ENCODE data around the gene PARP9.
"Not testable (repeated sequence)": the region's sequence is repeated elsewhere in the genome, so short reads cannot be mapped to it uniquely, and the experiment has no call there.

PARP9 gene

GRCh38 chr3:122582390-122582789, 18.3 kb upstream of the PARP9 start:
- no peak for ATAC-seq
- peaks cover 32% of the 10 kb centered on the region for H3K4me1 Mint-ChIP-seq

GRCh38 chr3:122581622-122582021, 17.5 kb upstream of the PARP9 start:
- Mint-ChIP-seq H3K4me3 (no peak overlapping the region), H3K9me3 (peaks cover 16% of the 10 kb centered on the region), H3K27ac (no peak overlapping the region), H3K4me1 (peaks cover 34% of the 10 kb centered on the region), H3K36me3 (peaks cover 13% of the 10 kb centered on the region)
- DNase-seq (ENCODE audit: low spot score in 2 of 2), result no peak
- no peak for ATAC-seq

More at GRCh38 chr3:122582390-122582789, 18.3 kb upstream of the PARP9 start:
- no peak for DNase-seq (ENCODE audit: low spot score in 2 of 2)
- no peak overlapping the region for H3K27ac Mint-ChIP-seq
- peaks cover 13% of the 10 kb centered on the region for H3K36me3 Mint-ChIP-seq
- H3K4me3 Mint-ChIP-seq, result no peak overlapping the region
- H3K9me3 Mint-ChIP-seq, result peaks cover 16% of the 10 kb centered on the region

DNA sequence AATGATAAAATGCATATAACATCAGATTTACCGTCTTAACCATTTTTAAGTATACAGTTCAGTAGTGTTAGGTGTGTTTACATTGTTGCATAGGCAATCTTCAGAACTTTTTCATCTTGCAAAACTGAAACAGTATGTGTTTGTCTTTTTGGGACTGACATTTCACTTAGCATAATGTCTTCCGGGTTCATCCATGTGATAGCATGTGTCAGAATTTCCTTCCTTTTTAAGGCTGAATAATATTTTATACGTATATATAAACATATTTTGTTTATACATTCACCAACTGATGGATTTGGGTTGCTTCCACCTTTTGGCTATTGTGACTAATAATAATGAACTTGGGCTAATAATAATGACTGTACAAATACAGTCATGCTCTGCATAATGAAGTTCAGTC, 16.4 kb upstream of the PARP9 start:
- no peak overlapping the region for H3K27ac Mint-ChIP-seq

DNA sequence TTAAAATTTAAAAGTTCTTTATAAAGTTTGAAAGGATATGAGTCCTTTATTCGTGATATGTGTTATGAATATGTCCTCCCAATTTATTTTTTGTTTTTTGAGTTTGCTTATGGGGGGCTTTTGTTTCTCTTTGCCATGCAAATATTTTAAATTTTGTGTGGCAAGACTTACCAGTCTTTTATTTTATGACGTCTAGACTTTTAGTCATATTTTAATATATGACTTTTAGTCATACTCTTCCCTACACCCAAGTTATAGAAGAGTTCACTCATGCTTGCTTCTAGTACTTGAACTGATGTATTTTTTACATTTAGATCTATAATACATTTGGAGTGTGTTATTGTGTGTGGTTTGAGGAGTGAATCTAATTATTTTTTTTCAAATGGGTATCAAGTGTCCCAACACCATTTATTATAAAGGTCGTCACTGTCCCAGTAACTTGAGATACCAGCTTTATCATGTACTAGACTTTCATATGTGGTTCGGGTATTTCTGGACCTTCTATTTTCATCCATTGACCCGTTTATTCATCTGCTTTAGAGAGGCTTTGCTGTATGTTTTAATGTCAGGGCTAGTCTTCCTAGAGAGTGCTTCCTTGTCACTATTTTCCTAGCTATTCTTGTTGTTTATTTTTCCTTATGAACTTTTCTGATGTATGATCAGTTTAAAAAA, 14.1 kb upstream of the PARP9 start:
- Mint-ChIP-seq H3K4me3 (peak overlapping the region; percentile 92), H3K27ac (peak overlapping the region; percentile 98), H3K9me3 (peaks cover 13% of the 10 kb centered on the region), H3K4me1 (peaks cover 40% of the 10 kb centered on the region), H3K36me3 (peaks cover 30% of the 10 kb centered on the region)
- ATAC-seq (peak; percentile 54), DNase-seq (ENCODE audit: low spot score in 2 of 2) (no peak)

More for the DNA sequence above, 16.4 kb upstream of the PARP9 start:
- H3K36me3 Mint-ChIP-seq, result peaks cover 22% of the 10 kb centered on the region
- peaks cover 37% of the 10 kb centered on the region for H3K4me1 Mint-ChIP-seq
- no peak for DNase-seq (ENCODE audit: low spot score in 2 of 2)
- ATAC-seq, result no peak
- H3K9me3 Mint-ChIP-seq, result peaks cover 16% of the 10 kb centered on the region
- no peak overlapping the region for H3K4me3 Mint-ChIP-seq

- peak within 1 kb of the TSS; percentile 92 for H3K4me3 Mint-ChIP-seq
- peak; percentile 57 for ATAC-seq
- peaks cover 10% of the 10 kb centered on the region for H3K9me3 Mint-ChIP-seq
Measured at GRCh38 chr3:122577409-122578031, 13.4 kb upstream of the PARP9 start, which contains the start of gene PARP15. PARP15 (plus strand) TSS chr3:122577650; CDS start chr3:122577668, 18 bp downstream.

DNA sequence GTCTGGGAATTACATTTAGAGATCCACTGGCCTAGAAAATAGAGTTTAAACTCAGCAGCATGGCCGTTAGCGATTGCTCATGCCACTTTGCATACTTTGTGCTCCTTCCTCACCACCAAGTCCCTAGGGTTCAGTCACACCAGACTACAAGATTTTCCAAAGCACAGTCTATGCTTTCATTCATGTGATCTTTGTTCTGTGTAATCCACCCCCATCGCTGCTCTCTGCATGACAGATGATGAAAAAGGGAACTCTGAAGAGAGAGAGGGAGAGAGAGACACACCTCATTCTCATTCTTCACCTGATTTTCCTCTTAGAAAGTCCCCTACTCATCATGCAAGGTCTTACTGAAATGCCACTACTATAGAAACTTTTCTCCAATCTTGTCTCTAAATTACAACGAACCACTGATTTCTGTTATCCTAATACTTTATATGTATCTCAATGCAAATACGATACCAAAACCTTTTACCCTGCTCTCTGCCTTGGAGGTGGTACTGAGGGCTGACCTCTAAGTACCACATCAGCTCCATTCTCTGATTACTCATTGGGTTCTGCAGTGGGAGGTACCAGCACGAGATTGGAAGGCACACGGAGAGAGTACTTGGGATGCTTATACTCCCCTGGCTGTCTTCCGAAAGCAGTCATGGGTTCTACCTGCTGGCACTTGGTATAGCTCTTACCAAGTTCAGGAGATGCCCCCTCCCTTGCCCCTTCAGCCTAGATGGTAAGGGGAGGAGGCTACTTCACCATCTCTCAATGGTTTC, 12.3 kb upstream of the PARP9 start:
- DNase-seq (ENCODE audit: low spot score in 2 of 2) (no peak), ATAC-seq (peak; percentile 84)
- Mint-ChIP-seq H3K27ac (peak overlapping the region; percentile 98), H3K4me3 (peak overlapping the region; percentile 92), H3K4me1 (peaks cover 44% of the 10 kb centered on the region), H3K9me3 (peaks cover 2% of the 10 kb centered on the region), H3K36me3 (peaks cover 38% of the 10 kb centered on the region)

More at GRCh38 chr3:122577409-122578031, 13.4 kb upstream of the PARP9 start, which contains the start of gene PARP15:
- peaks cover 47% of the 10 kb centered on the region for H3K4me1 Mint-ChIP-seq
- H3K27ac Mint-ChIP-seq, result peak within 1 kb of the TSS; percentile 98
- H3K36me3 Mint-ChIP-seq, result peaks cover 30% of the 10 kb centered on the region
- DNase-seq (ENCODE audit: low spot score in 2 of 2), result peak; percentile 36 to 70

- no peaks in the 10 kb centered on the region for H3K9me3 Mint-ChIP-seq
- DNase-seq (ENCODE audit: low spot score in 2 of 2), result peak in 1 of 2 donors; percentile 58
- H3K36me3 Mint-ChIP-seq, result peaks cover 66% of the 10 kb centered on the region
- peaks cover 55% of the 10 kb centered on the region for H3K4me1 Mint-ChIP-seq
- peak overlapping the region; percentile 15 for H3K27ac Mint-ChIP-seq
- H3K4me3 Mint-ChIP-seq, result no peak overlapping the region
- peak; percentile 73 for ATAC-seq
Measured at GRCh38 chr3:122572940-122573412, 8.9 kb upstream of the PARP9 start.

DNA sequence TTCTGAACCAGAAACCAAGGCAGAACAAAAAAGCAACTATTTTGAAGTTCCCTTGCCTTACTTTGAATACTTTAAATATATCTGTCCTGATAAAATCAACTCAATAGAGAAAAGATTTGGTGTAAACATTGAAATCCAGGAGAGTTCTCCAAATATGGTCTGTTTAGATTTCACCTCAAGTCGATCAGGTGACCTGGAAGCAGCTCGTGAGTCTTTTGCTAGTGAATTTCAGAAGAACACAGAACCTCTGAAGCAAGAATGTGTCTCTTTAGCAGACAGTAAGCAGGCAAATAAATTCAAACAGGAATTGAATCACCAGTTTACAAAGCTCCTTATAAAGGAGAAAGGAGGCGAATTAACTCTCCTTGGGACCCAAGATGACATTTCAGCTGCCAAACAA, 4.7 kb upstream of the PARP9 start:
- Mint-ChIP-seq H3K36me3 (peaks cover 86% of the 10 kb centered on the region), H3K4me1 (peaks cover 58% of the 10 kb centered on the region), H3K27ac (peak overlapping the region; percentile 86), H3K4me3 (no peak overlapping the region), H3K9me3 (no peaks in the 10 kb centered on the region)
- ATAC-seq (no peak), DNase-seq (ENCODE audit: low spot score in 2 of 2) (no peak)

- Mint-ChIP-seq H3K27ac (peak overlapping the region; percentile 86), H3K4me1 (peaks cover 59% of the 10 kb centered on the region), H3K36me3 (peaks cover 80% of the 10 kb centered on the region)
- not testable (repeated sequence) for DNase-seq (ENCODE audit: low spot score in 2 of 2); H3K9me3 Mint-ChIP-seq; H3K4me3 Mint-ChIP-seq; ATAC-seq
Measured at GRCh38 chr3:122568131-122568530, 4.0 kb upstream of the PARP9 start.

DNA sequence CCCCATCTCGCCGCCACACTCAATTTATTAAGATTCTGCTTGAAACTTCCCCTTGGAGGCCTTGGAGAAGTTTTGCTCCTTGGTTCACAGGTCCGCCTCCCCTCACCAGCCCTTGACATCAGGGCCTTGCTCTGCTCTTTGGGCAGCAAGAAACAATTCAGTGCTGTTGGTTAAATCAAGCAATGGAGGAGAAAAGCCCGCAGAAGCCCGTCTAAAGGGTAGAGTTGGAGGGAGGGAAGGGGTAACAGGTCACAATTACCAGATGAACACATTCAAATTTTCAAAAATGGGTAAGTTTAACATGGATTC, 429 bp downstream of the PARP9 start:
- Mint-ChIP-seq H3K4me1 (peaks cover 75% of the 10 kb centered on the region), H3K27ac (peak overlapping the region; percentile 97), H3K9me3 (no peaks in the 10 kb centered on the region), H3K36me3 (peaks cover 60% of the 10 kb centered on the region), H3K4me3 (peak overlapping the region; percentile 83)
- ATAC-seq (no peak), DNase-seq (ENCODE audit: low spot score in 2 of 2) (no peak)

- no peak for DNase-seq (ENCODE audit: low spot score in 2 of 2)
- ATAC-seq, result no peak
- peaks cover 60% of the 10 kb centered on the region for H3K36me3 Mint-ChIP-seq
- H3K9me3 Mint-ChIP-seq, result no peaks in the 10 kb centered on the region
- peaks cover 69% of the 10 kb centered on the region for H3K4me1 Mint-ChIP-seq
- peak overlapping the region; percentile 83 for H3K4me3 Mint-ChIP-seq
- peak overlapping the region; percentile 97 for H3K27ac Mint-ChIP-seq
Measured at GRCh38 chr3:122562923-122563716, 980 bp downstream of the PARP9 start.

DNA sequence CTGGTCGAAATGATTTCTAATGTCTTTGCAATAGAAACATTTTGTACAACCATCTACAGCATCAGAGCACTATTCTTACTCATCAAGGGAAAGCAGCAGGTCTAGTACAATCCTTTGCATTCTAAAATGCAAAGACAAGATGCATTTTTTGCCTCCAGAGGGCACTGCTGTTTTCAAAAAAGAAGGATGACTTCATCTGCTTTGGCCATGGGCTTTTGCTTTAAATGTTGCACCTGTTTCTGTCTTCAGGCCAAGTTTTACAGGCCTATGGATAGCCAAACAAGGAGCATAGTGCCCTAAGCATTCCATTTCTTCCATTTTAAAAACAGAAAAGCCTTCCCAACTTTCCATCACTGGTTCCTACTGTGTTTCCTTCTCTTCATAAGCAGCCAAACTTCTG, 3.4 kb downstream of the PARP9 start:
- H3K9me3 Mint-ChIP-seq, result no peaks in the 10 kb centered on the region
- H3K27ac Mint-ChIP-seq, result peak overlapping the region; percentile 80
- peak; percentile 62 for ATAC-seq
- H3K36me3 Mint-ChIP-seq, result peaks cover 60% of the 10 kb centered on the region
- DNase-seq (ENCODE audit: low spot score in 2 of 2), result peak; percentile 38 to 76
- H3K4me3 Mint-ChIP-seq, result no peak overlapping the region
- peaks cover 56% of the 10 kb centered on the region for H3K4me1 Mint-ChIP-seq

- ATAC-seq (no peak), DNase-seq (ENCODE audit: low spot score in 2 of 2) (no peak)
- Mint-ChIP-seq H3K4me1 (peaks cover 52% of the 10 kb centered on the region), H3K4me3 (no peak overlapping the region), H3K36me3 (peaks cover 60% of the 10 kb centered on the region), H3K27ac (no peak overlapping the region), H3K9me3 (no peaks in the 10 kb centered on the region)
Measured at GRCh38 chr3:122559906-122560305, 4.2 kb downstream of the PARP9 start.

- ATAC-seq, result no peak
- Mint-ChIP-seq H3K4me1 (peaks cover 52% of the 10 kb centered on the region), H3K9me3 (no peaks in the 10 kb centered on the region), H3K27ac (no peak overlapping the region), H3K4me3 (no peak overlapping the region), H3K36me3 (peaks cover 61% of the 10 kb centered on the region)
- no peak for DNase-seq (ENCODE audit: low spot score in 2 of 2)
Measured at GRCh38 chr3:122558605-122559004, 5.5 kb downstream of the PARP9 start.

DNA sequence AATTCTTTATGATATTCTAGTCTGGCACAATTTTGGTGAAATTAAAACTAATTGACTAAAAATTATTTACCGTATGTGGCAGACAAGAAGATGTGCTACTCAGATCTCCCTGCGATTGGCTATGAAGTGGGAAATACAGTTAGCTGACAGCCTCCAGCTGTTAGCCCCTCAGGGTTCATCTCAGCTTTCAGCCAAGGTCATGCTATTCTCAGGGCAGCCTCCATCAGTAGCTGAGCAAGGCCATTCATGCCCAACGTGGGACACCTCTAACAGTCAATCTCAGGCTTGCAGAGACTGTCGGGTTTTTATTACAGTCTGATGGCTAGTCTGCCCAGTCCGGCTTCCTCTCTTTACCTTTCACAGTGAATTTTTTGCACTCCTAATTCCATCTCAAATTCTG, 6.7 kb downstream of the PARP9 start:
- no peak for ATAC-seq
- Mint-ChIP-seq H3K4me3 (no peak overlapping the region), H3K36me3 (peaks cover 74% of the 10 kb centered on the region), H3K27ac (no peak overlapping the region), H3K9me3 (no peaks in the 10 kb centered on the region), H3K4me1 (peaks cover 39% of the 10 kb centered on the region)
- DNase-seq (ENCODE audit: low spot score in 2 of 2), result no peak
